Loucy (cell line): ENCODE measurements around the gene SURF6.

Experiments
- CTCF ChIP-seq: fragments of 200-600 bp; sonication (generic); conservative IDR thresholded peaks from 2 replicates; pipeline ENCODE4 v1.5.1; 2014; ENCODE audit warnings: mild to moderate bottlenecking, antibody characterized with exemption, low read length
- EZH2phosphoT487 ChIP-seq: fragments of 200-600 bp; IDR thresholded peaks from 2 replicates; pipeline ENCODE4 v1.6.1; 2018; ENCODE audit warnings: antibody characterized with exemption, mild to moderate bottlenecking, moderate library complexity, borderline replicate concordance

DNA sequence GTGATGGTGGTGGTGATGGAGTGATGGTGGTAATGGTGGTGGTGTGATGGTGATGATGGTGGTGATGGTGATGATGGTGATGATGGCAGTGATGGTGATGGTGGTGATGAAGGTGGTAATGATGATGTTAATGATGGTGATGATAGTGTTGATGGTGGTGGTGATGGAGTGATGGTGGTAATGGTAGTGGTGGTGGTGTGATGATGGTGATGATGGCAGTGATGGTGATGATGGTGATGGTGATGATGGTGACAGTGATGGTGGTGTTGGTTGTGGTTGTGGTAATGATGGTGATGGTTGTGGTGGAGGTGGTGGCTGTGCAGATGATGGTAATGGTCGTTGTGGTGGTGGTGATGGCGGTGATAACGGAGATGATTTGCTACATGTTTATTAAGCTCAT lies 47.5 kb upstream of the SURF6 start:
- TF ChIP-seq CTCF: no peak
- TF ChIP-seq EZH2phosphoT487: no peak
